PC-3 (cell line): Measurements from ENCODE around the gene LMTK3.

Experiments used
- CTCF ChIP-seq: fragments of 300-600 bp; sonication (generic); conservative IDR thresholded peaks from 2 replicates; pipeline ENCODE4 v1.5.1; 2017; ENCODE audit warnings: antibody characterized with exemption, low read depth, mild to moderate bottlenecking, low read length
- EZH2 ChIP-seq: fragments of 300-600 bp; sonication (generic); IDR thresholded peaks from one replicate; pipeline ENCODE4 v1.6.1; 2017; ENCODE audit warnings: antibody characterized with exemption, mild to moderate bottlenecking, low read length; ENCODE audit not compliant: unreplicated experiment
- EZH2phosphoT487 ChIP-seq: fragments of 300-600 bp; sonication (generic); IDR thresholded peaks from 2 replicates; pipeline ENCODE4 v1.6.1; 2018; ENCODE audit warnings: mild to moderate bottlenecking, antibody characterized with exemption, low read length, borderline replicate concordance

- TF ChIP-seq CTCF = no peak
- no peak for TF ChIP-seq EZH2
- TF ChIP-seq EZH2phosphoT487 = no peak
Measured at GRCh38 chr19:48487948-48488347, 23.7 kb downstream of the LMTK3 start.
